Tibial artery (tissue), 4 donors: ENCODE measurements around the gene CHST10.

ENCODE experiments used
- DNase-seq, 2 donors: peaks; one replicate each; pipeline ENCODE4 v3.0.0-alpha.2; 2019
- H3K27ac ChIP-seq, 2 donors: fragments of 200-600 bp; sonication (generic) in 1 of 2; 1 replicate in 1 of 2; 2 replicates in 1 of 2; pipeline ENCODE4 v1.5.1; 2018 to 2019; ENCODE audit warnings: mild to moderate bottlenecking in 1 of 2
- H3K27me3 ChIP-seq, 2 donors: fragments of 200-600 bp; sonication (generic) in 1 of 2; one replicate each; pipeline versions ENCODE4 v1.5.1 to v1.6.0; 2016 to 2019
- H3K36me3 ChIP-seq, 3 donors: fragments of 200-600 bp; sonication (generic) in 2 of 3; one replicate each; pipeline ENCODE4 v1.5.1; 2016 to 2019; ENCODE audit warnings: mild to moderate bottlenecking in 2 of 3
- H3K4me1 ChIP-seq, 4 donors: fragments of 200-600 bp; sonication (generic) in 2 of 4; 1 replicate in 3 of 4; 2 replicates in 1 of 4; pipeline ENCODE4 v1.5.1; 2016 to 2019
- H3K4me3 ChIP-seq, 2 donors: fragments of 200-600 bp; sonication (generic) in 1 of 2; 1 replicate in 1 of 2; 2 replicates in 1 of 2; pipeline ENCODE4 v1.5.1; 2018 to 2019; ENCODE audit warnings: mild to moderate bottlenecking in 2 of 2
- H3K9me3 ChIP-seq, 3 donors: fragments of 200-600 bp; sonication (generic) in 1 of 3; one replicate each; pipeline ENCODE4 v1.5.1; 2016 to 2019
- intact Hi-C: fragments of 100-400 bp; cut with DNase I; formaldehyde crosslinking; loops from one replicate; pipeline ENCODE4 v1.15.0; 2023; ENCODE audit warnings: low total_unique reads
- TF ChIP-seq, protein P1 (sequence below), 2 experiments: fragments of 200-600 bp in 1 of 2; fragments of 450-650 bp in 1 of 2; IDR thresholded peaks; one replicate each; pipeline ENCODE4 v1.5.1; 2017 to 2019; ENCODE audit warnings: antibody characterized with exemption in 2 of 2, mild to moderate bottlenecking in 1 of 2, moderate library complexity in 1 of 2

Gene CHST10

GRCh38 chr2:100383954-100384353 lies 33.5 kb downstream of the CHST10 start:
- Histone ChIP-seq H3K27me3 (no peaks in the 10 kb centered on the region), H3K27ac (no peak overlapping the region), H3K36me3 (no peaks in the 10 kb centered on the region), H3K4me1 (no peaks in the 10 kb centered on the region), H3K4me3 (no peak overlapping the region), H3K9me3 (no peaks in the 10 kb centered on the region)
- intact Hi-C loops = no loop called here
- DNase-seq = no peak
- TF ChIP-seq, protein P1, sequence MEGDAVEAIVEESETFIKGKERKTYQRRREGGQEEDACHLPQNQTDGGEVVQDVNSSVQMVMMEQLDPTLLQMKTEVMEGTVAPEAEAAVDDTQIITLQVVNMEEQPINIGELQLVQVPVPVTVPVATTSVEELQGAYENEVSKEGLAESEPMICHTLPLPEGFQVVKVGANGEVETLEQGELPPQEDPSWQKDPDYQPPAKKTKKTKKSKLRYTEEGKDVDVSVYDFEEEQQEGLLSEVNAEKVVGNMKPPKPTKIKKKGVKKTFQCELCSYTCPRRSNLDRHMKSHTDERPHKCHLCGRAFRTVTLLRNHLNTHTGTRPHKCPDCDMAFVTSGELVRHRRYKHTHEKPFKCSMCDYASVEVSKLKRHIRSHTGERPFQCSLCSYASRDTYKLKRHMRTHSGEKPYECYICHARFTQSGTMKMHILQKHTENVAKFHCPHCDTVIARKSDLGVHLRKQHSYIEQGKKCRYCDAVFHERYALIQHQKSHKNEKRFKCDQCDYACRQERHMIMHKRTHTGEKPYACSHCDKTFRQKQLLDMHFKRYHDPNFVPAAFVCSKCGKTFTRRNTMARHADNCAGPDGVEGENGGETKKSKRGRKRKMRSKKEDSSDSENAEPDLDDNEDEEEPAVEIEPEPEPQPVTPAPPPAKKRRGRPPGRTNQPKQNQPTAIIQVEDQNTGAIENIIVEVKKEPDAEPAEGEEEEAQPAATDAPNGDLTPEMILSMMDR (IDR thresholded peaks at IDR 0.05) = no peak

GRCh38 chr2:100383306-100383705 lies 34.2 kb downstream of the CHST10 start:
- Histone ChIP-seq H3K36me3 (no peaks in the 10 kb centered on the region), H3K4me3 (no peak overlapping the region), H3K4me1 (no peaks in the 10 kb centered on the region), H3K9me3 (no peaks in the 10 kb centered on the region), H3K27me3 (no peaks in the 10 kb centered on the region), H3K27ac (no peak overlapping the region)
- TF ChIP-seq, protein P1 (IDR thresholded peaks at IDR 0.05) = no peak
- intact Hi-C loops = no loop called here
- DNase-seq = no peak

DNA sequence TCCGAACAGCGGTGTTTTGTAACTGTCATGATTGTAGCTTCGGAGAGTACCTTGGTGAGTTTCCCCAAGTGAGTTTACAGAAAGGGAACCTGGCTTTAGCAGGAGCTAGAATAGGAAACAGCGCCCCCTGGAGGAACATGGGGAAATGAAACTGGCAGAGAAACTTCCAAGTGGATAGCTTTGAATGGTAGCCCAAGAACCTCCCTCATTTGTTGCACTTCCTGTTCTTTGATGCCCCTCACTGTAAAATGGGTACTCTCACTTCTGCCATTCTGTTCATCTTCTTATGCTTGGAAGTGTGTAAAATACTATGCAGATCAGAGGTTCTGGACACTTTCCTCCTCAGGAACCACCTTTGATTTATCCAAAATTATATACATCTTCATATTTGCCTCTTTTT lies 36.2 kb downstream of the CHST10 start:
- peak; percentile 60 to 77 for DNase-seq
- TF ChIP-seq, protein P1 (IDR thresholded peaks at IDR 0.05) = peak; percentile 69 to 71
- no peaks in the 10 kb centered on the region for H3K27me3 ChIP-seq
- no peaks in the 10 kb centered on the region for H3K36me3 ChIP-seq
- H3K4me1 ChIP-seq = no peaks in the 10 kb centered on the region
- H3K27ac ChIP-seq = no peak overlapping the region
- no peaks in the 10 kb centered on the region for H3K9me3 ChIP-seq
- no peak overlapping the region for H3K4me3 ChIP-seq
- intact Hi-C loops = loop anchor here (2.0 kb wide), 1 partner anchor 118 kb away; no protein-coding TSS in a partner anchor

DNA sequence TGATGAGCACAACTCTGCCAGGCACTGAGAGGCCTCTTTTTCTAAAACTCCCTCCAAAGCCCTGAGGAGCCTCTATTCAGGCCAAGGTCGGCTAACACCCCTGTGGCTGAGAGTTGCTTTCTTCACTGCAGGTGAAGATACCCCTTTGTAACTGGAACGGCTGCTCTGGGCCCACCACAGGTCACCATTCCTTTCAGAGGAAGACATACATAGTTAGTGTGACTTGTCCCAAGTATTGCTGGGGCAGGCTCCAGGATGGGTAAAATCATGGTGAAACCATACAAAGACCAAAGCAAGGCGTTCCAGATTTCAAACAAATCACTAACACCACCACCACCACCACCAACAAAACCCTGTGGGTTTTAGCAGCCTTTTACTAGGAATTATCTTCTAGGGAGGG lies 36.8 kb downstream of the CHST10 start:
- Histone ChIP-seq H3K27ac (no peak overlapping the region), H3K9me3 (no peaks in the 10 kb centered on the region), H3K4me1 (no peaks in the 10 kb centered on the region), H3K4me3 (no peak overlapping the region), H3K27me3 (no peaks in the 10 kb centered on the region), H3K36me3 (no peaks in the 10 kb centered on the region)
- TF ChIP-seq, protein P1 (IDR thresholded peaks at IDR 0.05) = no peak
- intact Hi-C loops = loop anchor here (2.0 kb wide), 1 partner anchor 118 kb away; no protein-coding TSS in a partner anchor
- DNase-seq = no peak

- DNase-seq = no peak
- TF ChIP-seq, protein P1 (IDR thresholded peaks at IDR 0.05) = no peak
- no peaks in the 10 kb centered on the region for H3K36me3 ChIP-seq
- intact Hi-C loops = no loop called here
- no peaks in the 10 kb centered on the region for H3K27me3 ChIP-seq
- no peak overlapping the region for H3K4me3 ChIP-seq
- H3K27ac ChIP-seq = no peak overlapping the region
- peaks cover under 1 to 5% (median 1%) of the 10 kb centered on the region in 3 donors for H3K9me3 ChIP-seq
- no peaks in the 10 kb centered on the region for H3K4me1 ChIP-seq
Measured at GRCh38 chr2:100376836-100377235, 40.6 kb downstream of the CHST10 start.

- TF ChIP-seq, protein P1 (IDR thresholded peaks at IDR 0.05) = no peak
Measured at GRCh38 chr2:100367163-100367562, 50.3 kb downstream of the CHST10 start.

More at GRCh38 chr2:100367163-100367562, 50.3 kb downstream of the CHST10 start:
- no peak for DNase-seq
- Histone ChIP-seq H3K27ac (no peak overlapping the region), H3K9me3 (peaks cover 9 to 23% (median 13%) of the 10 kb centered on the region in 3 donors), H3K4me1 (peaks cover 0 to 9% (median 0%) of the 10 kb centered on the region in 4 donors), H3K4me3 (no peak overlapping the region), H3K27me3 (no peaks in the 10 kb centered on the region), H3K36me3 (no peaks in the 10 kb centered on the region)
- intact Hi-C loops = no loop called here
